DOHH2 (cell line): ENCODE data around the gene HSPB3.

ENCODE experiments used
- H3F3A ChIP-seq: fragments of 200-600 bp; sonication (generic), shearing (Covaris generic); 2 replicates; pipeline ENCODE4 v1.6.0; 2016; ENCODE audit warnings: antibody characterized with exemption, mild to moderate bottlenecking; ENCODE audit not compliant: control insufficient read depth, insufficient read depth
- H3K27ac ChIP-seq: fragments of 200-600 bp; sonication (generic); 2 replicates; pipeline ENCODE4 v1.5.1; 2014; ENCODE audit warnings: low read depth, mild to moderate bottlenecking, low read length, moderate library complexity
- H3K27me3 ChIP-seq: fragments of 200-600 bp; sonication (generic); 2 replicates; pipeline ENCODE4 v1.6.1; 2014; ENCODE audit warnings: mild to moderate bottlenecking, low read length, mixed read lengths; ENCODE audit not compliant: control insufficient read depth
- H3K36me3 ChIP-seq: fragments of 200-600 bp; sonication (generic); 2 replicates; pipeline ENCODE4 v1.6.1; 2014; ENCODE audit warnings: mild to moderate bottlenecking, low read length, moderate library complexity, mixed read lengths; ENCODE audit not compliant: control insufficient read depth
- H3K4me1 ChIP-seq: fragments of 200-600 bp; sonication (generic); 2 replicates; pipeline ENCODE4 v1.6.1; 2014; ENCODE audit warnings: mild to moderate bottlenecking, low read length, mixed read lengths; ENCODE audit not compliant: control insufficient read depth
- H3K4me2 ChIP-seq: fragments of 200-600 bp; sonication (generic); 2 replicates; pipeline ENCODE4 v1.6.0; 2014; ENCODE audit warnings: mild to moderate bottlenecking, low read length, moderate library complexity
- H3K4me3 ChIP-seq: fragments of 200-600 bp; sonication (generic); 2 replicates; pipeline ENCODE4 v1.5.1; 2014; ENCODE audit warnings: mild to moderate bottlenecking, low read length, mixed read lengths
- H3K79me2 ChIP-seq: fragments of 200-600 bp; sonication (generic); 2 replicates; pipeline ENCODE4 v1.6.1; 2014; ENCODE audit warnings: mild to moderate bottlenecking, low read length, mixed read lengths; ENCODE audit not compliant: control insufficient read depth
- H3K9me2 ChIP-seq: fragments of 200-600 bp; sonication (generic); replicated peaks from 2 replicates; pipeline ENCODE4 v1.6.1; 2014; ENCODE audit warnings: mild to moderate bottlenecking, low read length, mixed read lengths; ENCODE audit not compliant: control insufficient read depth
- H3K9me3 ChIP-seq: fragments of 200-600 bp; sonication (generic); 2 replicates; pipeline ENCODE4 v1.6.1; 2014; ENCODE audit warnings: antibody characterized with exemption, low read length, mixed read lengths; ENCODE audit not compliant: control insufficient read depth, insufficient read depth
- H4K20me1 ChIP-seq: fragments of 200-600 bp; sonication (generic); 2 replicates; pipeline ENCODE4 v1.6.0; 2014; ENCODE audit warnings: low read depth, mild to moderate bottlenecking, antibody characterized with exemption, low read length, moderate library complexity; ENCODE audit not compliant: control insufficient read depth, insufficient read depth
- CTCF ChIP-seq: fragments of 200-600 bp; sonication (generic); IDR thresholded peaks from one replicate; pipeline ENCODE4 v1.5.1; 2014; ENCODE audit warnings: antibody characterized with exemption, mild to moderate bottlenecking, low read depth, low read length; ENCODE audit not compliant: poor library complexity, severe bottlenecking
- EZH2phosphoT487 ChIP-seq: fragments of 200-600 bp; sonication (generic); IDR thresholded peaks from 2 replicates; pipeline ENCODE4 v1.6.1; 2017; ENCODE audit warnings: borderline replicate concordance, mild to moderate bottlenecking, antibody characterized with exemption, low read length, moderate library complexity, mixed read lengths

Gene HSPB3

DNA sequence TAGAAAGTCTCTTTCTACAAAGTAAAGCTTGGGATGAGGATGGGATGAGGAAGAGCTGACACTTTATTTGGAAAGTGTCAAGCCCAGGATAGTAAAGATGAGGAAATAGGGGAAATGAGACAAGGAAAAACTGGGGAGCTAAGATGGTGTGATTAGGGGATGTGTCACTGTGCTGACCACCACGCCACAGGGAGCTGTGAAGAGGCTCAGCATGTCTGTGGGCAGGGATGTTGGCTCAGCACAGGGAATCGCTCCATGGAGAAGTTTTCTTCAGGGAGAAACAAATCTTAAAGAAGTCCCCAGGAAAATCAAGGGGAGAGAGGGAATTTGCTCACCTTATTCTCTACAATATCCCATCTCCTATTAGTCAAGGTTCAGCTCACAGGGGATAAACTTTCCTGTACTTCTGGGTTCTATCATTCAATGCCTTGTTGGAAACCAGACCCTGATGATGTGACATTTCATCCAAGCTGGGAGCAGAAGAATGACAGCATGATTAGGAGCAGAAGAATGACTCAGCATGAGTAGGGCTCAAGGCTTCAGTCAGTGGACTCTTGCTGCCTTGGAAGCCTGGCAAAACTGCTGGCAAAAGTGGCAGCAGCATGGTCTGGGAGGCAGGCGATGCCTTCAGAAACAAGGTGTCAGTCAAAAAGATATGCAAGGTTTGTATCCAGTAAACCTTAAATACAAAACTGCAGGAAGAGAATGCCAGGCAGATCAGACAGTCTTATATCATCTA is 4.9 kb downstream of the HSPB3 start:
- Histone ChIP-seq H3K27ac (no peak overlapping the region), H3K27me3 (peaks cover 5% of the 10 kb centered on the region; the same call in 1 of the 2 replicates), H3K9me3 (peaks cover 5% of the 10 kb centered on the region; the same call in 1 of the 2 replicates), H3F3A (no peaks in the 10 kb centered on the region), H4K20me1 (no peaks in the 10 kb centered on the region), H3K4me3 (no peak overlapping the region), H3K4me2 (no peak overlapping the region), H3K9me2 (no peaks in the 10 kb centered on the region), H3K79me2 (no peaks in the 10 kb centered on the region), H3K4me1 (no peaks in the 10 kb centered on the region), H3K36me3 (no peaks in the 10 kb centered on the region)
- TF ChIP-seq EZH2phosphoT487 (no peak), CTCF (no peak)

DNA sequence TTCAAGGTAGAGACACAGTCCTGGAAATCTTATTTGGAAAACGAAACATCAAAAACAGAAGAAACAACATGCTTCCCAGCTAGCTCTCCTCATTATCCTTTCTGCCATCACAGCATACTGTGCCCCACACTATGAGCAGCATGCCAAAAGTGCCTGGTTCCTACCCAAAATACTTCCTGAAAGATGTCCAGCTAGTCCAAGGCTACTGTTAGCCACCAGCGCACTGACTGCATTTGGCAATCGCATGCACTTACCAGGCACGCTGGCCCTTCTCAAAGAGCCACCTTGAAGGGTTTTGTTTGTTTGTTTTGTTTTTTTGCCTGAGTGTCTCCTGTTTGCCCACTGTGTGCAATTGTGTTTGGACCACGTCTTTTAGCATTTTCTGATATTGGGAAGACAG is 6.8 kb downstream of the HSPB3 start:
- H3K4me2 ChIP-seq: no peak overlapping the region
- no peak overlapping the region for H3K4me3 ChIP-seq
- no peaks in the 10 kb centered on the region for H3F3A ChIP-seq
- H3K9me3 ChIP-seq: peaks cover 5% of the 10 kb centered on the region; the same call in 1 of the 2 replicates
- no peaks in the 10 kb centered on the region for H3K27me3 ChIP-seq
- no peaks in the 10 kb centered on the region for H4K20me1 ChIP-seq
- no peaks in the 10 kb centered on the region for H3K9me2 ChIP-seq
- no peaks in the 10 kb centered on the region for H3K79me2 ChIP-seq
- no peaks in the 10 kb centered on the region for H3K4me1 ChIP-seq
- no peak for TF ChIP-seq CTCF
- no peak for TF ChIP-seq EZH2phosphoT487
- no peaks in the 10 kb centered on the region for H3K36me3 ChIP-seq
- H3K27ac ChIP-seq: no peak overlapping the region

GRCh38 chr5:54463713-54464112 is 8.2 kb downstream of the HSPB3 start:
- Histone ChIP-seq H3K9me3 (peaks cover 5% of the 10 kb centered on the region; the same call in 1 of the 2 replicates), H3K36me3 (no peaks in the 10 kb centered on the region), H3K4me2 (no peak overlapping the region), H3K27me3 (no peaks in the 10 kb centered on the region), H3K27ac (no peak overlapping the region), H4K20me1 (no peaks in the 10 kb centered on the region), H3K9me2 (no peaks in the 10 kb centered on the region), H3K79me2 (no peaks in the 10 kb centered on the region), H3K4me1 (no peaks in the 10 kb centered on the region), H3F3A (no peaks in the 10 kb centered on the region), H3K4me3 (no peak overlapping the region)
- TF ChIP-seq CTCF (no peak), EZH2phosphoT487 (no peak)
